22Rv1 (cell line): ENCODE measurements around the gene MAST4.

Experiments
- ZFX ChIP-seq: fragments of 450-650 bp; IDR thresholded peaks from 2 replicates; pipeline ENCODE4 v1.6.1; 2017; ENCODE audit warnings: antibody characterized with exemption, borderline replicate concordance
- TF ChIP-seq, protein P1 (sequence below): fragments of 450-650 bp; IDR thresholded peaks from 2 replicates; pipeline ENCODE4 v1.5.1; 2017; ENCODE audit warnings: mild to moderate bottlenecking

DNA sequence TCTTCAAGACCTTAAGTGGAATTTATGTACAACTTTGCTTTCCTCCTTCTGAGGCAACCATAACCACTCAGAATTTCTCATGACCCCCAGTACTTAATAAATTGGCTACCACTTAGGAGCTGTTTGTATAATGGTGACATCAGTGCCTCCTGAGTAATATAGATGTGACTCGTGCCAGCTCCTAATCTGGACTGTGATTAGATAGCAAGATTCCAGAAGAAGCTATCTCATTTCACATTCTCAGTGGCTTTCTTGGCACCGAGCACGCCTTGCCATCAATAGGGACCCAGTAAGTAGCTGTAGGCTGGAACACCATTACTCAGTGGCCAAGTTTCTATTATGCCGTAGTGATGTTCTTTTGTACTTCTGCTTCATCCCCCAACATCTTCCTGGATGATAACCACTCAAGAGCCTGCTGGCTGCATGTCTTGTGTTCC, 371.7 kb downstream of the MAST4 start:
- TF ChIP-seq, protein P1, sequence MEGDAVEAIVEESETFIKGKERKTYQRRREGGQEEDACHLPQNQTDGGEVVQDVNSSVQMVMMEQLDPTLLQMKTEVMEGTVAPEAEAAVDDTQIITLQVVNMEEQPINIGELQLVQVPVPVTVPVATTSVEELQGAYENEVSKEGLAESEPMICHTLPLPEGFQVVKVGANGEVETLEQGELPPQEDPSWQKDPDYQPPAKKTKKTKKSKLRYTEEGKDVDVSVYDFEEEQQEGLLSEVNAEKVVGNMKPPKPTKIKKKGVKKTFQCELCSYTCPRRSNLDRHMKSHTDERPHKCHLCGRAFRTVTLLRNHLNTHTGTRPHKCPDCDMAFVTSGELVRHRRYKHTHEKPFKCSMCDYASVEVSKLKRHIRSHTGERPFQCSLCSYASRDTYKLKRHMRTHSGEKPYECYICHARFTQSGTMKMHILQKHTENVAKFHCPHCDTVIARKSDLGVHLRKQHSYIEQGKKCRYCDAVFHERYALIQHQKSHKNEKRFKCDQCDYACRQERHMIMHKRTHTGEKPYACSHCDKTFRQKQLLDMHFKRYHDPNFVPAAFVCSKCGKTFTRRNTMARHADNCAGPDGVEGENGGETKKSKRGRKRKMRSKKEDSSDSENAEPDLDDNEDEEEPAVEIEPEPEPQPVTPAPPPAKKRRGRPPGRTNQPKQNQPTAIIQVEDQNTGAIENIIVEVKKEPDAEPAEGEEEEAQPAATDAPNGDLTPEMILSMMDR: no peak
- TF ChIP-seq ZFX: no peak
